PC-9 (cell line): ENCODE measurements around the gene JUP. TPM values are rescaled to one million over a fixed set of nuclear protein-coding genes. Genes with fewer than 3 reads are reported as not detected.

Source experiments
- BruUV-seq: library from RNA; stranded (reverse); fragments of 400-500 nt; replicated peaks from 2 replicates; lab custom pipeline; 2021; lab: Mats Ljungman, UMichigan
- CTCF ChIA-PET: fragments of 300-600 bp; sonication (Branson Sonifier 250); formaldehyde crosslinking; loops from one replicate; lab custom pipeline; 2022; ENCODE audit warnings: antibody characterized with exemption; lab: Charles Lee
- POLR2A ChIA-PET: fragments of 300-600 bp; sonication (Branson Sonifier 250); formaldehyde crosslinking; loops from one replicate; lab custom pipeline; 2022; ENCODE audit warnings: antibody characterized with exemption; ENCODE audit not compliant: unreplicated experiment; lab: Charles Lee
- DNase-seq, 2 experiments: peaks; one replicate each; pipeline versions ENCODE4 v3.0.0 to v3.0.0-alpha.2; 2015 to 2022; ENCODE audit warnings: mixed read lengths in 1 of 2
- H2AFZ ChIP-seq: fragments of 200-600 bp; sonication (generic); 2 replicates; pipeline ENCODE4 v1.8.1; 2017; ENCODE audit warnings: antibody characterized with exemption
- H3F3A ChIP-seq: fragments of 200-600 bp; sonication (generic); 2 replicates; pipeline ENCODE4 v1.8.1; 2017; ENCODE audit warnings: antibody characterized with exemption, mild to moderate bottlenecking, low read depth; ENCODE audit not compliant: insufficient read depth
- H3K27ac ChIP-seq: fragments of 200-600 bp; sonication (generic); 2 replicates; pipeline ENCODE4 v1.6.1; 2016; ENCODE audit warnings: mixed run types
- H3K27me3 ChIP-seq: fragments of 200-600 bp; sonication (generic); 2 replicates; pipeline ENCODE4 v1.6.1; 2016; ENCODE audit warnings: low read depth, mixed run types; ENCODE audit not compliant: insufficient read depth
- H3K36me3 ChIP-seq: fragments of 200-600 bp; sonication (generic); 2 replicates; pipeline ENCODE4 v1.6.1; 2016; ENCODE audit warnings: low read depth, mixed run types
- H3K4me1 ChIP-seq: fragments of 200-600 bp; sonication (generic); replicated peaks from 2 replicates; pipeline ENCODE4 v1.6.1; 2016; ENCODE audit warnings: mixed run types; ENCODE audit not compliant: insufficient read depth
- H3K4me2 ChIP-seq: fragments of 200-600 bp; sonication (generic); 2 replicates; pipeline ENCODE4 v1.6.1; 2017; ENCODE audit warnings: mixed run types
- H3K4me3 ChIP-seq: fragments of 200-600 bp; sonication (generic); 2 replicates; pipeline ENCODE4 v1.6.1; 2016; ENCODE audit warnings: mixed run types
- H3K79me2 ChIP-seq: fragments of 200-600 bp; sonication (generic); 2 replicates; pipeline ENCODE4 v1.6.1; 2017; ENCODE audit warnings: low read depth, mixed run types
- H3K9me2 ChIP-seq: fragments of 200-600 bp; sonication (generic); 2 replicates; pipeline ENCODE4 v1.8.1; 2017; ENCODE audit warnings: mild to moderate bottlenecking; ENCODE audit not compliant: insufficient read depth
- H3K9me3 ChIP-seq: fragments of 200-600 bp; sonication (generic); 2 replicates; pipeline ENCODE4 v1.8.1; 2016; ENCODE audit warnings: low read depth; ENCODE audit not compliant: insufficient read depth
- H4K20me1 ChIP-seq: fragments of 200-600 bp; sonication (generic); 2 replicates; pipeline ENCODE4 v1.8.1; 2017; ENCODE audit not compliant: insufficient read depth
- CTCF ChIP-seq: fragments of 200-600 bp; sonication (generic); conservative IDR thresholded peaks from 2 replicates; pipeline ENCODE4 v1.6.1; 2017; ENCODE audit warnings: mixed run types, antibody characterized with exemption, mild to moderate bottlenecking, moderate library complexity
- EZH2 ChIP-seq: fragments of 200-600 bp; sonication (generic); IDR thresholded peaks from 2 replicates; pipeline ENCODE4 v1.8.0; 2017; ENCODE audit warnings: antibody characterized with exemption, low read depth
- intact Hi-C: fragments of 100-400 bp; cut with micrococcal nuclease; formaldehyde crosslinking; loops from one replicate; pipeline ENCODE4 v1.10.0; 2022; ENCODE audit not compliant: unreplicated experiment
- total RNA-seq: library from RNA; stranded (reverse); gene quantifications from 2 replicates; pipeline ENCODE4 v1.2.3, GENCODE V29; 2021

The JUP gene
- total RNA-seq, 1 experiment from 2014 or later = 259 TPM

GRCh38 chr17:41717408-41718286 lies 68.9 kb downstream of the JUP start:
- H3K4me3 ChIP-seq = peak overlapping the region; percentile 28; the same call in 1 of the 2 replicates
- peak overlapping the region; percentile 69 for H3K4me2 ChIP-seq
- POLR2A ChIA-PET = interaction anchor here (0.6 to 1.1 kb wide), 3 partner anchors 22 to 795 kb away, joined by 4 read pairs; no protein-coding TSS in a partner anchor

GRCh38 chr17:41711669-41712400 lies 74.7 kb downstream of the JUP start, which contains the start of gene GAST:
Gene GAST, plus strand, starts transcription at chr17:41712331. Its CDS starts 3,106 bp downstream, at chr17:41715437.
- TF ChIP-seq EZH2 = no peak
- TF ChIP-seq CTCF = no peak
- no peaks in the 10 kb centered on the region for H3K79me2 ChIP-seq
- no peaks in the 10 kb centered on the region for H4K20me1 ChIP-seq
- ChIA-PET CTCF (no interaction called here), POLR2A (no interaction called here)
- no peak for DNase-seq
- peaks cover 9% of the 10 kb centered on the region for H3F3A ChIP-seq
- no peak within 1 kb of the TSS for H3K27ac ChIP-seq
- H3K4me3 ChIP-seq = no peak within 1 kb of the TSS
- H3K4me2 ChIP-seq = no peak within 1 kb of the TSS
- no TSS peak for BruUV-seq
- no peak within 1 kb of the TSS for H2AFZ ChIP-seq
- no peaks in the 10 kb centered on the region for H3K27me3 ChIP-seq
- H3K36me3 ChIP-seq = no peaks in the 10 kb centered on the region
- H3K4me1 ChIP-seq = peaks cover 1% of the 10 kb centered on the region; the same call in 1 of the 2 replicates
- intact Hi-C loops = no loop called here
- no peaks in the 10 kb centered on the region for H3K9me2 ChIP-seq
- no peaks in the 10 kb centered on the region for H3K9me3 ChIP-seq

More at GRCh38 chr17:41717408-41718286, 68.9 kb downstream of the JUP start:
- no peaks in the 10 kb centered on the region for H3K79me2 ChIP-seq
- peaks cover 19% of the 10 kb centered on the region for H3K4me1 ChIP-seq
- H3K27ac ChIP-seq = peak overlapping the region; percentile 48
- H3K36me3 ChIP-seq = no peaks in the 10 kb centered on the region
- H3K9me3 ChIP-seq = no peaks in the 10 kb centered on the region; the same call in 1 of the 2 replicates
- BruUV-seq = no TSS peak
- CTCF ChIA-PET = no interaction called here
- no peaks in the 10 kb centered on the region for H4K20me1 ChIP-seq
- H3F3A ChIP-seq = peaks cover 32% of the 10 kb centered on the region
- 0 out of 2 replicates have a peak overlapping the region, but pooled peaks have one; percentile 4 for H2AFZ ChIP-seq
- peak; percentile 48 to 86 for DNase-seq
- no peaks in the 10 kb centered on the region for H3K27me3 ChIP-seq
- H3K9me2 ChIP-seq = no peaks in the 10 kb centered on the region
- TF ChIP-seq EZH2 (no peak), CTCF (no peak)
- intact Hi-C loops = no loop called here

- H3F3A ChIP-seq = peaks cover 4% of the 10 kb centered on the region; the same call in 1 of the 2 replicates
- H3K36me3 ChIP-seq = no peaks in the 10 kb centered on the region
- intact Hi-C loops = no loop called here
- TF ChIP-seq EZH2 (no peak), CTCF (no peak)
- ChIA-PET POLR2A (no interaction called here), CTCF (no interaction called here)
- no peak for DNase-seq
- H3K27me3 ChIP-seq = no peaks in the 10 kb centered on the region
- H2AFZ ChIP-seq = no peak overlapping the region
- no TSS peak for BruUV-seq
- H3K9me2 ChIP-seq = no peaks in the 10 kb centered on the region
- H3K27ac ChIP-seq = no peak overlapping the region
- H4K20me1 ChIP-seq = no peaks in the 10 kb centered on the region
- H3K79me2 ChIP-seq = no peaks in the 10 kb centered on the region
- no peak overlapping the region for H3K4me2 ChIP-seq
- H3K4me1 ChIP-seq = no peaks in the 10 kb centered on the region
- no peak overlapping the region for H3K4me3 ChIP-seq
- H3K9me3 ChIP-seq = no peaks in the 10 kb centered on the region
These were observed 75.9 kb downstream of the JUP start for GRCh38 chr17:41710472-41711090.
